Neural progenitor cell (in vitro differentiated cells): ENCODE results near the gene RARG.

ENCODE experiments used
- CTCF ChIP-seq: fragments of 200-600 bp; sonication (generic); IDR thresholded peaks from 2 replicates; pipeline ENCODE4 v1.5.1; 2017; ENCODE audit warnings: antibody characterized with exemption, mild to moderate bottlenecking
- EZH2 ChIP-seq: fragments of 200-600 bp; sonication (generic); IDR thresholded peaks from 2 replicates; pipeline ENCODE4 v1.6.1; 2017; ENCODE audit warnings: antibody characterized with exemption, mild to moderate bottlenecking, moderate library complexity

- TF ChIP-seq CTCF (no peak), EZH2 (no peak)
Observed at GRCh38 chr12:53200458-53201176, 31.4 kb downstream of the RARG start.
